Measurements from ENCODE around the gene WNT9B.

Gene WNT9B, protein sequence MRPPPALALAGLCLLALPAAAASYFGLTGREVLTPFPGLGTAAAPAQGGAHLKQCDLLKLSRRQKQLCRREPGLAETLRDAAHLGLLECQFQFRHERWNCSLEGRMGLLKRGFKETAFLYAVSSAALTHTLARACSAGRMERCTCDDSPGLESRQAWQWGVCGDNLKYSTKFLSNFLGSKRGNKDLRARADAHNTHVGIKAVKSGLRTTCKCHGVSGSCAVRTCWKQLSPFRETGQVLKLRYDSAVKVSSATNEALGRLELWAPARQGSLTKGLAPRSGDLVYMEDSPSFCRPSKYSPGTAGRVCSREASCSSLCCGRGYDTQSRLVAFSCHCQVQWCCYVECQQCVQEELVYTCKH

GRCh38 chr17:46851029-46851741, at the start of gene WNT9B:
WNT9B (plus strand) TSS chr17:46851583; CDS start chr17:46851639, 56 bp downstream.
- DNase-seq (ENCODE audit: low spot score): no peak

DNA sequence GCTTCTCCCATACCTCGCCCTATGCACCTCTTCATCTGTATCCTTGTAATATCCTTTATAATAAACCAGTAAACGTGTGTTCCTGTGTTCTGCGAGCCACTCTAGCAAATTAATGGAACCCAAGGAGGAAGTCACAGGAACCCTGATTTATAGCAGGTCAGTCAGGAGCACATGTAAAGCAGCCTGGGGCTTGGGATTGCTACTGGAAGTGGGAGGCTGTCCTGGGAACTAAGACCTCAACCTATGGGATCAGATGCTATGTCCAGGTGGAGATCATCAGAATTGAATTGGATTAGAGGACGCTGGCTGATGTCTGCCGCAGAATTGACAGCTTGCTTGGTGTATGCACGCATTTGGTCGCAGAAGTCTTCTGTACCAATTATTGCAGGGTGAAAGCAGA, 48.6 kb upstream of the WNT9B start:
- DNase-seq (ENCODE audit: low spot score): no peak

GRCh38 chr17:46803544-46803943, 47.8 kb upstream of the WNT9B start:
- no peak for DNase-seq (ENCODE audit: low spot score)

- no peak for DNase-seq (ENCODE audit: low spot score)
Observed at GRCh38 chr17:46805771-46806170, 45.6 kb upstream of the WNT9B start.

DNA sequence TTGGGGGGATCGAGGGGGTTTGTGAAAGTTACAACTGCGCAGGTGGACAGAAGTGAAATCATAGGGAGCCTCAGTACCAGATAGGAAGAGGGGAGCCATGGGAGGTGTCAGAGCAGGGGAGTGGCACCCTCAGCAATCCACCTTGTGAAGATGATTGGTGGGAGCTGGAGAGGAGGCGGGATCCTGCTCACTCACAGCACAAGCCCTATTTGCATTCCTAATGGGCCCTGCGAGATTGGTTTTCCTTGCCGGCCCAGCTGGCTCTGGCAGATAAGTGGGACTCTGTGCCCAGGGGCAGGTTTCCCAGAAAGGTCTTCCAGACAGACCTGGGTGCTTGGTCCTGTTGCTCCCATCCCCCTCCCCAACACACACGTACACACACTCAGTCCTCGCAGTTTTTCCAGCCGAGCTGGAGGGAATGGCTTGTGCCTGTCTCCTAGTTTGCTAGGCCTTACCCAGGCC, 42.2 kb upstream of the WNT9B start:
- no peak for DNase-seq (ENCODE audit: low spot score)

GRCh38 chr17:46810837-46811236, 40.5 kb upstream of the WNT9B start:
- no peak for DNase-seq (ENCODE audit: low spot score)

DNA sequence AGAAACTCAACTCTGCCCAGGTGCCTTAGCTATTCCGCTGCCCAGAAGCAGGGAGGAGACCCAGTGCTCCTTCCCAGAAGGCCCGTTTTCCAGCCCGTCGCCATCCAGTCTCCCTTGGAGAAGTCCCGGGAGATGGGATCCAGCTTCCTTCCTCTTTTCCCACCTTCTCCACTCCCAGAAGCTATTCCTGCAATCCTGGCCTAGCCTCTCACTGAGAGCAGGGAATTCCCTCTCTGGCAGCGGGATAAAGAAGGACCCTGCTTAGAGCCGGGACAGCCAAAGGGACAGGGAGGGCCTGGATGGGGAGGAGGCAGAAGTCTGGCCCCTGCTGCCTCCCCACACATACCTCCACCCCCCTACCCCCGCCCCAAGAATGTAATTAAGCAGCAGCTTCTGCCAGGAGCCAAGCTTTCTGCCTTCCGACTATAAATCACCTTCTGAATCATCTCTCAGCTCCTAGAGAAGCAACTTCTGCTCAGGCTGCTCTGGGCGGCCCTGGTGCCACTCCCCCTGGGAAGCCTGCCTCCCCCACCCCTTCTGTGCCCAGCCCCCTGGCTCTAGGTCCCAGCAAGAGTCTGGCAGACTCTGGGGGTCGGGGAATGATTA, 39.3 kb upstream of the WNT9B start:
- DNase-seq (ENCODE audit: low spot score): peak; percentile 13

GRCh38 chr17:46812624-46813318, 38.6 kb upstream of the WNT9B start:
- DNase-seq (ENCODE audit: low spot score): no peak

DNA sequence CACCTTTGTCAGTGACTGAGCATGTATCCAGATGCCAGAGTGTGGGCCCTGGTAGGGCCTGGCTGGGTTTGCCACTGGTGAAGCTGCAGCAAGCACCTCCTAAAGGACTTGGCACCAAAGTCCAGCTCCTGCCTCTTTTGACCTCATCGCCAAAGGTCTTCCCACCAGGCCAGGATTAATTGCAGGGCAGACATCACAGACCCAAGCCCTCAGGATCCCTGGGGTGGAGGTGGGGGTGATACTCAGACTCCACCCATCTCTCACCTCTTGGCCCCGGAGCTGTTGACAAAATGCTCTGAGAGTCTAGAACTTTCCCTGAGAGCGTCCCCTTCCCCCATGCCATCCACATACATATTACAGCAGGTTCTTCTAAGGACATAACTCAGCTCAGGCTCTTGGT, 37.5 kb upstream of the WNT9B start:
- no peak for DNase-seq (ENCODE audit: low spot score)

GRCh38 chr17:46814446-46814845, 36.9 kb upstream of the WNT9B start:
- no peak for DNase-seq (ENCODE audit: low spot score)

DNA sequence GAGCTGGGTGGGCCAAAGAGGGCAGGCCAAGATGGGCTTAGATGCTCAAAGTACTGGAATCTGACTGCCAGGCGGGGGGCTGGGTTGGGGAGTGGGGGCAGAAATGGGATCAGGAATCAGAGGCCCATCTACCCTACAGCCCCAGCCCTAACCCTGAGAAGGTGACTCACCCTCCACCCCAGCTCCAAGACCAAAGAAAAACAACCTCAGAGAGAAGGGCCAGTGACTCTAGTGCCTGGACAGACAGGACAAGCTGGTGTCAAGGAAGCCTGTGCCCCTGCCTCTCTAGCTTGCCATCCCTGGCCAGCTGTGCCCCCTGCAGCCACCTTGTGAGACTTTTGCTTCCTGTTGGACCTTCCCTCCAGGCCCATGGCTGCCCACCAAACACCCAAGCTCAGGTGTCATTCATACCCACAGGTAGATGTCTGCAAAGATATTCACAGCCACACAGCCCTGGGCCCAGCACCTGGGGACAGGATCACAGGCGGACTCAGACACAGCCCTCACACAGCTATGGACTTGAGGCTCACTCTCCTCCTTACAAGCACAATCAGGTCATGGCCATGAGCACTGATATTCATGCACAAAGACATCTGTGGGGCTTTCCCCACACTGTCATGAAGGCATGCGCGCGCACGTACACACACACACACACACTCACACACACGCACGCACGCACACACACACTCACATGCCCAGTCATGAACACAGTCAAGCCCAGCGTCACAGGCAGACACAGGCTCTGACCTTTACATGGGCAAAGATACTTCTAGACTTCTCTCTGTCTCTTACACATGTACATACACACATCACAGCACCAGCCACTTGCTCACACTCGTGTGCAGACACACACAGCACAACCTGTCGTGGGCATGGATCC, 35.7 kb upstream of the WNT9B start:
- no peak for DNase-seq (ENCODE audit: low spot score)

DNA sequence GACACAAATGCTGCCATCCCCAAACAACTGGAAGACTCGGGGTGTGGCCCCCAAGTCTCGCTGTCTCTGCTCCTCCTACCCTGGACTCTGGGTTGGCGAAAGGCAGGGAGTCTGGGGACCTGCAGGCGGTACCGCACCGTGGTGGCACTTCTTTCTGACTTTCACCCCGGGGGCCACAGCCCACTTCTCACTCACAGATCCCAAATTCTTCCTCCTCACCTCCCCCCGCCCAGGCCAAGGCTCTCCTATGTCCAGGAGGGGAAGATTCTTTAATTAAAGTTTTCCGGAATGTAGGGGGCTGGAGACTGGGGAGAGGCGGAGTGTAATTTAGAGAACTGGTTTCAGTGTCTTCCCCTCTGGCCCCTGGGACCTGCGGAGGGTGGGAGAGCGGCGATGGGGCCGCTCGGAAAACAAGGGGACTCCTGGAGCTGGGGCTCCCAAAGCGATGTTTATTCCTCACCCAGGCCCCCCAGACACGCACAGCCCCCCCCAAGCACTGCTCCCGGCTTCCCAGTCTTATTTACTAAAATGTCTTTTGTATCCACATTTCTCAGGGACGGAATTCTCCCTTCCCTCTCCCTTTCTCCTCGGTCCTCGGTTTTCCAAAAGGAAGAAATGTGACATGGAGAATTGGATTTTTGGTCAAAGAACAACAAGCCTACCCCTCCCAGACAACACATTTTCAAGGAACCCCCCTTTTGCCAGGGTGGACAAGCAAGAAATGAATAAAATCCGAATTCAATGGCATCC, 34.1 kb upstream of the WNT9B start:
- no peak for DNase-seq (ENCODE audit: low spot score)

DNA sequence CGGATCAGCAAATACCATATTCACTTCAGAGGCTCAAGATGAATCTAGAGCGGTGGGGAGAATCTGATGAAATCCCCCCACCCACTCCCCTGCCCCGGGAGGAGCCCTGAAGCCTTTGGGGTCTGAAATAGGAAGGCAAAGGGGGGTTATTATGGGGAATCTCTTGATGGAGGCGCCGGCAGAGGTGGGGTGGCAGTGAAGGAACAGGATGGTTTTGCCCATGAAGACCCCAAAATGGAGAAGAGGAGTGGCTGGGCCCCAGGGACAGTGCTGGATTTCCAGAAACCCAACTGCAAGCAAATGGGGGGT, 33.5 kb upstream of the WNT9B start:
- DNase-seq (ENCODE audit: low spot score): no peak

GRCh38 chr17:46818316-46818928, 33.0 kb upstream of the WNT9B start, which contains the start of gene WNT3:
WNT3 (minus strand) TSS chr17:46818692; CDS start chr17:46818597, 95 bp downstream.
- DNase-seq (ENCODE audit: low spot score): no peak

DNA sequence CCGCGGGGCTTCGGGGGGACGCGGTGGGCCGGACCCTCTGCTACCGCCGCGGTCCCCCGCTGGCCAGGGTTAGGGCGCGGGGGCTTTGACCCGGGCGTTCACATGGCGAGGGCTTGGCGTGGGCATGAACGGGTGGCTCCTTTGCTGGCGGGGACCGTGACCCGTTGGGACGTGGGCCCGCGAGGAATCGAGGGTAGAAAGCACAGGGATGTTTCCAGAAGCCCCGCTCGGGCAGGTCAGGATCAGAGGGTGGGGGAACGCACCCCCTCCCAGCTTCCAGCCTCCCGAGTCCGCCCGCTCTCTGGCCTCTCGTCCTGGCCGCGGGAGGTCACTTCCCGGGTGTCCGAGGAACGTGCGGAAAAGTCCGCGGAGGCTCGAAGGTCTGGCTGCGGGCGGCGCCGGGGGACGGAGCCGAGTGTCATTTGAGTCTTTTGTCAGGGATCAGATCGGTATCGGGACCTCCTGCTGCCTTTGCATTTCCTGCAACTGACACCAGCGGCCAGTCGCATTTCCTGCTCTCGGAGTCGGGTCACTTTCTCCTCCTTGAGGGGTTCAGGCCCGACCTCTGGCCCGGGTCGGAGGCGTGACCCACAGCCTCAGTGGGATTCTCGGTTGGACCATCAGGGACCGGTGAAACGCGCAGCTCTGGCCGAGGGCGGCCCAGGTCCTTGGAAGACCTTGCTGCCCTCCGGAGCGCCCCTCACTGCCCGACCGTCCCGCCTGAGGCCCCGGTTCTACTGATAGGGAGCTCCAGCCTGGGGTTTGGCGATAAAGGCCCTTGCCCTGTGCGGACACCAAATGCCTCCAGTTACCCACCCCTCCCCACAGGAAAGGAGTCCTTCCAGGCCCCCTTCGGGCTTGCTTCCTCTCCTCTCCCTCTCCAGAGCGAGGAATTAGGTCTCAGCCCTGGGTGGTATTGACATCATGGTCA, 32.2 kb upstream of the WNT9B start:
- no peak for DNase-seq (ENCODE audit: low spot score)

- DNase-seq (ENCODE audit: low spot score): no peak
Observed at GRCh38 chr17:46819906-46820351, 31.5 kb upstream of the WNT9B start.

GRCh38 chr17:46820592-46821450, 30.6 kb upstream of the WNT9B start:
- DNase-seq (ENCODE audit: low spot score): no peak

Measured in RKO (cell line).